GM18517 (cell line): Measurements from ENCODE around the gene IRX1.

ENCODE experiments used
- ATAC-seq: cut with Tn5 transposase; IDR thresholded peaks from one replicate; pipeline ENCODE4 v1.9.1; 2021; ENCODE audit warnings: mild to moderate bottlenecking, moderate library complexity; ENCODE audit not compliant: unreplicated experiment

IRX1 gene

DNA sequence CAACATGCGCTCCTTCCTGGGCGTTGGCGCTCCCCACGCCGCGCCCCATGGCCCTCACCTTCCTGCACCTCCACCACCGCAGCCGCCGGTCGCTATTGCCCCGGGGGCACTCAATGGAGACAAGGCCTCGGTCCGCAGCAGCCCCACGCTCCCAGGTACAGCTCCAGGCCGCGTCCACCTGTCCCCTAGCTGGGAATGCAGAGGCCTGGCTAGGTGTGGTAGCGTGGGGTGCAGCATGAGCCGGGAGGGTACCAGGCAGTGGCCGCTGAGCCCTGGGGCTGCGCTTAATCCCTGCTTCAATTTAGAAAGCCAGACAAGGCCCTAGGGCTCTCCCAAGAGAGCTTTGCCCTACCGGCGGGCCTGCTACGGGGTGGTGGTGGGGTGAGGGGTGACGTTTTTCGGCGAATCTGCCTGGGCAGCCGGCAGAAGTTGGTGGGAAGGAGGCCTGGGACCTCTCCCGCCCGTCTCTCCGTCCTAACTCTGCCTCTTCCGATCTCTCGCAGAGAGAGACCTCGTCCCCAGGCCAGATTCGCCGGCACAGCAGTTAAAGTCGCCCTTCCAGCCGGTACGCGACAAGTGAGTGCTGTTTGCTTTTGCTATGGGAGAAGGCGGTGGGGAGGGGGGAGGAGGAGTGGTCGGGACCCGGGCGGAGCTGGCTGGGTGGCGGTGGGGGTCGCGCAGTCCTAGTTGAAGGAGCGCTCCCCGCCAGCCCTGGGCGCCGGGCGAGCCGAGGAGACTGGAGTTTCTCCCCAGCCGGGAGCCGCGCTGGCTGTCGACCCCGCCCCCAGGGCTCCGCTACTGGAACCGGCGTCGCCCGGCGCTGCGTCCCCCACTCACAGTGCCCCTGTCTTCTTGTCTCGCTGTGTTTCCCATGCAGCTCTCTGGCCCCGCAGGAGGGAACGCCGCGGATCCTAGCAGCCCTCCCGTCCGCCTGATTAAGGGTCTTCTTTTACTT lies 4.8 kb downstream of the IRX1 start:
- ATAC-seq: no peak

DNA sequence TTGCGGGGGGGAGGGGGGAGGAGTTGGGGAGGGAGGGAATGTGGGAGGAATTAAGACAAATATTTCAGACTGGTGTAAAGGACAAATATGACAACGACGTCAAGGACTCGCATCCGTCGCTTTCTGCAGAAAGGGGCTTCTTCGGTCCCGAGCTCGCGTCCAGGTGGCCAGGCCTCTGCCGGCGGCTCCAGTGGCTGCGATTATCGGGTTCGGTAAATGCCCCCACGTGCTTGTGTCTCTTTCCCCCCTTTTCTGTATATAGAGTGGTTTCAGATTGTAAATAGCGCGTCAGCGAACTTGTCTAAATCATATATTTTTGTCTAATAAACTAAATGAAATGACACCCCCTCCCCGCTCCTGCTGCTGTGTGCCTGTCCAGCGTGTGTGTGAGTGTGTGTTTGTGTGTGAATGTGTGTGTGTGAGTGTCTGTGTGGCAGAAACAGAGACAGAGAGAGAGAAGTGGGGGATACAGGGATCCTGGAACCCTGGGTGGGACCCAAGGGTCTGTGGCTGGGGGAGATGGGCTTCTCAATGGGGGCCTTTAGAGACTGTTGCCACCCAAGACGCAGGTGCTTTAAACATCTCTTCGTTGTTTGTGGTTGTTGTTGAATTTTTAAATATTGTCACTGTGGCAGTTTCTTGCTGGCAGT lies 5.6 kb downstream of the IRX1 start:
- ATAC-seq: no peak

GRCh38 chr5:3601911-3602782 lies 6.5 kb downstream of the IRX1 start:
- no peak for ATAC-seq

GRCh38 chr5:3602785-3603502 lies 7.3 kb downstream of the IRX1 start:
- no peak for ATAC-seq

DNA sequence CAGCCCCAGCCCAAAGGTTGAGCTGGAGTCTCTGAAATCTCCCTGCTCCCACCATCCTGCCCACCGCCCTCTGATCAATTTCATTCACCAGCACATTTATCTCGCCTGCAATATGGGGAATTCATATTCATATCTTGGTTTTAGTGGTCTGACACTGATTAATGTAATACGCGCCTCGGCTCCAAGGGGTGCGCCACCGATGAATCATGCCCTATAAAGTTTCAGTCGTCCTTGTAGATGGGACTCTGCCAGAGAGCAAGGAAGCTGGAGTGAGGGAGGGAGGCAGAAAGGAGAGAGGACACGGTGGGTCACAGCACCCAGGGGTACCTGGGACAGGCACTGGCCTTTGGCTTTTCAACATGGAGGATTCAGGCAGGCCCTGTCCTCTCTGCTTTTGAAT lies 8.9 kb downstream of the IRX1 start:
- no peak for ATAC-seq

DNA sequence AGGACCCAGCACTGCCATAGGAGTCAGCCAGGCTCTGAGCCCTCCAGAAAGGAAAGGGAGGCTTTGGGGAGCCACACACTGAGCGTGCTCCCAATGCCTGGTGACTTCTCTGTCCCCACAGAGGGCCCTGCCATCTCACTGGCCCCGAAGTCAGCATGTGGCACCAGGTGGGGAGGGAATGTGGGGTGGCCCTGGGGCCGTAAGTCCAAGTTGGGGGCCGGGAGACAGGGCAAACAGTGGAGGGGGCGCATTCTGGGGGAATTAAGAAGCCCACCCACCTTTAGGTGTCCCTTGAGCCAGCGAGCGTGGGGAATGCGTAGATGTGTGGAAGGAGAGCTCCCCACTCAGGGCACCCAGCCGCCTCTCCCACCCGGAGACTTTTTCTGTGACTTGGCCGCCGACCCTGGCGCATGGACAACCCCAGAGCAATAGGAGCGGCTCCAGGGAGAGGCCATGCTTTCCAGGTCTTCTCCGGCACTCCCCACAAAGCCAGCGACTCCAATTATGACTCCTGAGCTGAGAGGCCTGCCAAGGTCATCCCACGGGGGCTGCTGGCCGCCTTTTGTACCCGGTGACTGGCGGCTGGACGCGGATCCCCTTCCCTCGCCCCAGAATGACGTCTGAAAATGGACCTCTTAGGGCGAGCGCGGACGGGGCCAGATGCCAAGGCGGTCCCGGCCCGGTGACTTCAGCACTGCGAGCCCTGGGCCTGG lies 9.8 kb downstream of the IRX1 start:
- no peak for ATAC-seq

- no peak for ATAC-seq
Observed at GRCh38 chr5:3606121-3606831, 10.6 kb downstream of the IRX1 start.

GRCh38 chr5:3607541-3608181 lies 12.0 kb downstream of the IRX1 start:
- no peak for ATAC-seq

GRCh38 chr5:3609120-3609681 lies 13.6 kb downstream of the IRX1 start:
- ATAC-seq: no peak

DNA sequence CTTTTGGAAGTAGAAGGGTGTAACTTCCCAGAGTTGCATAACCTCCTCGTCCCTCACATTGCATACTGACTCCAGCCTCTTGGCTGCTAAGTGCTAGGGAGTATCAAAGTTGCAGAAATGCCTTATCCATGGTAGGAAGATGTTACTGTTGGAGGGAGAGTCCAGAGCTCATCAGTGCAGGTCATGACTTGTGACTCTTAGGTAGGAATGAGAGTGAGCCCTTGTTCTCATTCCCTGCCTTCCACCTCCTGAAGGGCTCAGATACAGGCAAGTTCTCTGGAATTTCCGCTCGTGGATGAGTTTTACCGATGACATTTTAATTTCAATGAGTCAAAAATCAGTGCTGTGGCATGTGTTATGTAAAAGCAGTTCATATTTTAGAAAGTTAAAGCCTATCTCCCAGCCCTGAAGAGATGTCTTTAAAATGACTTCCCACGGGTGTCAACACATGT lies 17.0 kb downstream of the IRX1 start:
- no peak for ATAC-seq

DNA sequence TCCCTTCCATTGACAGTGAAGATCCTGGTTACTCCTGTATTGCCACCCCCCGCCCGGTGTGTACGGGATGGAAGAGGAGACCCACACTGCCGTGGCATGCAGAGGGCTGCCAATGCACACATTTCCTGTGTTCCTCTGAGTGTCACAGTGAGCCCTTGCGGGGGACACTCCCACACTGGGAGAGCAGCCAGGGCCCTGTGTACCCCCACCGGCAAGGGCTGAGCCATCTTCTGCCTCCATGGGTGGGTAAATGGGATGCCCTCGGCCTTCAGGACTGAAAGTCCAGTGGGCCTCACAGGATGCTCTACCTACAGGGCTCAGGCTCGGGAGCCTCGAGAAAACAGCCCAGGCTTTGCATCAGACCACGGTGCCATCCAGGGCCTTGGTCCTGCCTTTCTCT lies 18.1 kb downstream of the IRX1 start:
- ATAC-seq: no peak

GRCh38 chr5:3615217-3615616 lies 19.6 kb downstream of the IRX1 start:
- no peak for ATAC-seq

DNA sequence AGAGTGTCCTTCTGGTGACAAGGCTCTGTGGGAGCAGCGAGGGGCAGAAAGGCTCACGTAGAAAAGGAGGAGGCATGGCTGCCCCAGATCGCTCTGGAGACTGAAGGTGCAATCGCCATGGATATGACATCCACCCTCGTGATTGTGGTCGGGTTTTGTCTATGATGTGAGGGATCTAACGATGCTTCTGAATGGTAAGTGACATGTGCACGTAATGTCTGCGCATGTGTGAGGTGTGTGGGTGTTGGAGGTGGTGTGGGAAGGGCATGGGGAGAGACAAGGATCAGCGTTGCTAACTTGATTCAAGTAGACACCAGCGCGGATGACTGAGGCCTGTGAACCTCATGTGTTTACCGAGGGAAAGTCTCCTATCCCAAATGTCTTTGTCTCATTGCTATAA lies 20.2 kb downstream of the IRX1 start:
- ATAC-seq: no peak

DNA sequence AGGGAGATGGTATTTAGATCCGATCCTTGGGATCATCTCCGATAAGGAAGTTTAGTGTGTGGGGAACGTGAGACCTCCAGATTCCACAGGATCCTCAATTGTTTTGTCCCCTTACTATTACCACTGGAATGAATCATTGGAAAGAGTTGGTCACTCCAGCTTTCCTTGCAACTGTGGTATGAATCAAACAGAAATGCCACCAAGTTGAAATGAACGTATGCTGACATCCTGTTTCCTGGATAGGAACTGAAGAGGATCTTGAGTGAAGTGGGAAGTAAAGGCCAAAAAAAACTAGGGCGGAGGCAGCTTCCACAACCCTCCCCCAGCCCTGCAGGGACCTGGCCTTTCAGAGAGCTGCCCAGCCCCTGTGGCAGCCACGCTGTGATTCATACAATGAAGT lies 23.9 kb downstream of the IRX1 start:
- ATAC-seq: no peak

DNA sequence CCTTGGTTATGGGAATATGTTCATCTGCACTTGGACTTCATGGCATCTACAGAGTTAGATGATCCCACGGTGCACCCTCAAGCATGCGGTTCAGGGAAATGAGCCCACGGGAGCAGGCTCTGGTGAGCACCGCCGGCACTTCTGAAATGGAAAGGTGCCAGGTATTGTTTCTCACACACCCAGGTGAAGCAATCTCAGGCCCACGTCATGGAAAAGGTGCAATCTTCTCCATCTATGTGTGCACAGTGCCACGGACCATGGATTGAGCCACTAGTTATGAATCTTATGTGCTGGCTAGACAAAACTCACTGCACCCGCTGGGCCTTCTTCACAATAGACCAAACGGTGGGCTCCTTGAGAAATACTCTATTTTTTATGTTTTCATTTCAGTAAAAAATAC lies 27.3 kb downstream of the IRX1 start:
- no peak for ATAC-seq

DNA sequence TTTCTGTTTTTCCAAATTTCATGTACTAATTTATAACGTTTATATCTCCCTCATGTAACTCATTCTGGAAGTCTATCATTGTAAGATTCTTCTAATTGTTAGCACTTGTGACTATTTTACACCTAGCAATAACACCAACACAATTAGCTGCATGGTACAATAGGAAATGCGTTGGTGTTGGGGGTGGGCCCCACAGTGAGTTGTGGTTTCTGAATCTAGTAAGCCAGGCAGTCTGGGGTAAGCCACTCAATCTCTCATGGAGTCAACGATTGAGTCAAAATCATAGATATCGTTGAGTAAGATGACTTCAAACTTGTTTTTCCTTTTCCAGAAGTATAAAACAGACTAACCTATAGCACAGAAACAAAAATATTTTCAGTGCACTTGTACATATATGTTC lies 30.0 kb downstream of the IRX1 start:
- ATAC-seq: no peak

- no peak for ATAC-seq
Observed at GRCh38 chr5:3634061-3634460, 38.4 kb downstream of the IRX1 start.

DNA sequence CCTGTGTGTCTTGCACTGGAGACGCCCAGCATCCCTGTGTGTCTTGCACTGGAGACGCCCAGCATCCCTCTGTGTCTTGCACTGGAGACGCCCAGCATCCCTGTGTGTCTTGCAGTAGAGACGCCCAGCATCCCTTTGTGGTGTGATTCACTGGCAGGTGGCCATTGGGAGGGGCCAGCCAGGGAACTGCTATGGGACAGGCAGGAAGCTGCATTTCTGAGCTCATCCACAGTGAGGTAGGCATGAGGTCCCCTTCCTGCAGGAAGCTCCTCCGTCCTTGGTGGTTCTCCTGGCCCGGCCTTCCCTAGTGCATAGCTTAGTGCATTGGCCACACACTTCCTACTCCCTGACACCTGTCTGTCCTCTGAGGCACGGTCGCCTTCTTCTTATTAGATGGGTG lies 43.5 kb downstream of the IRX1 start:
- ATAC-seq: no peak

- ATAC-seq: no peak
Observed at GRCh38 chr5:3642231-3642630, 46.6 kb downstream of the IRX1 start.
